Measurements from ENCODE around the gene SOST.

SOST gene

GRCh38 chr17:43774304-43775250 lies 16.0 kb upstream of the SOST start:
- no peak overlapping the region for H3K4me3 ChIP-seq (ENCODE audit: control insufficient read depth in 1 of 7, extremely low read depth in 1 of 7, insufficient read depth in 4 of 7, low read depth in 2 of 7, low read length in 6 of 7)
- peak in 1 of 3 donors; percentile 26 for DNase-seq
- peaks cover 8 to 59% (median 25%) of the 10 kb centered on the region in 4 experiments for H3K36me3 ChIP-seq (ENCODE audit: control insufficient read depth in 4 of 4, insufficient read depth in 4 of 4, low read length in 3 of 4)
- no peaks in the 10 kb centered on the region for H3K9me3 ChIP-seq (ENCODE audit: control extremely low read depth in 1 of 5, control insufficient read depth in 4 of 5, insufficient read depth in 2 of 5, low read depth in 1 of 5, low read length in 4 of 5)
- ChIA-PET CTCF (interaction anchor here (0.5 to 1.5 kb wide), 10 partner anchors 8 to 315 kb away, joined by 3 to 8 read pairs (median 3); partner anchors contain the start of gene CD300LG), POLR2A (interaction anchor here (0.7 kb wide), 1 partner anchor 14 kb away, joined by 3 read pairs; no protein-coding TSS in a partner anchor)
- H3K4me1 ChIP-seq (ENCODE audit: control extremely low read depth in 1 of 4, control insufficient read depth in 4 of 4, insufficient read depth in 4 of 4, low read length in 3 of 4) = peaks cover 18 to 85% (median 77%) of the 10 kb centered on the region in 4 experiments
- no peak overlapping the region for H3K27ac ChIP-seq (ENCODE audit: insufficient read depth in 1 of 2, low read depth in 1 of 2, low read length in 2 of 2, poor library complexity in 1 of 2, severe bottlenecking in 2 of 2)
- H3K27me3 ChIP-seq (replicated peaks in 2 of 5; ENCODE audit: control insufficient read depth in 4 of 5, insufficient read depth in 5 of 5, low read length in 4 of 5) = no peaks in the 10 kb centered on the region
- WGBS (ENCODE audit: insufficient coverage) = 93% methylated on average over 15 of the region's 16 CpGs

DNA sequence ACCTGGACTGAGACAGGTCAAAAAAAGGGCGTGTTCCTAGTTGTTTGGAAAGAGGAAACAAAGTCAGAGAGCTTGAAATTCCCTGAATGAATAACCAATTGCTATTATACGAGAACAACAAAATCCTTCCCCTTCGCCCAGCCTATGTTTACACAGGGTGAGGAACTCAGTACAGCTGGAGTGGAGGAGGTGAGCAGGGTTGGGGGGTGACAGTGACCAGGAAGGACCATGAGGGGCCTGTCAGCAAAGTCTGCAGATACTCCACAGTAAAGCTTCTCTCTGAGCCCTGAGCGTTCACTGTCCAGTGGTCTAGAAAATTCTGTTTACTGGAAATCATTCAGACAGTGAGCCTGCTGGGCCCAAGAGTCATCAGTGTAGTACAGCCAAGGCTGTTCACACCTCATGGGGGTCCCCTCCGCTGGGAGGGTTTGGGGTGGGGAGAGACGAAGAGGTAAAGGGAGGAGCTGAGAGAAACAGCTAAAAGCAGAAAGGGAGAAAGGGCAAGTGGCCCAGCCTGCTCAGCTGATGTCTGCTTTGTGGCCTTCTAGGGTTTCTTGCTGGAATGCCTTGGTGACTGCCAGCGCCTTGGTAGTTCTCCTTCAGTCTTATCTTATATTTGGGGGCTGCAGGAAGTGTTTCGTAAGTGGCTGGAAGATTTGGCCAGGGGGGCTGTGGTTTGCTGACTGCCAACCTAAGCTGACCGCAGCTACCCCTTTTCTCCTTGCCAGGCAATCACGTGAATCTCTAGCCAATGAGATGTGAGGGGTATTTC lies 14.5 kb upstream of the SOST start:
- no peaks in the 10 kb centered on the region for H3K9me3 ChIP-seq (ENCODE audit: control extremely low read depth in 1 of 5, control insufficient read depth in 4 of 5, insufficient read depth in 2 of 5, low read depth in 1 of 5, low read length in 4 of 5)
- POLR2A ChIA-PET = interaction anchor here (0.8 kb wide), 1 partner anchor 14 kb away, joined by 3 read pairs; no protein-coding TSS in a partner anchor
- no peaks in the 10 kb centered on the region for H3K27me3 ChIP-seq (replicated peaks in 2 of 5; ENCODE audit: control insufficient read depth in 4 of 5, insufficient read depth in 5 of 5, low read length in 4 of 5)
- H3K4me1 ChIP-seq (ENCODE audit: control extremely low read depth in 1 of 4, control insufficient read depth in 4 of 4, insufficient read depth in 4 of 4, low read length in 3 of 4) = peaks cover 18 to 91% (median 83%) of the 10 kb centered on the region in 4 experiments
- peak; percentile 96 to 99 (median 99) for DNase-seq
- peaks cover 8 to 72% (median 32%) of the 10 kb centered on the region in 4 experiments for H3K36me3 ChIP-seq (ENCODE audit: control insufficient read depth in 4 of 4, insufficient read depth in 4 of 4, low read length in 3 of 4)
- CTCF ChIA-PET = interaction anchor here (0.7 to 4.9 kb wide), 7 partner anchors 9 to 197 kb away, joined by 3 to 25 read pairs (median 4); no protein-coding TSS in a partner anchor
- 3% methylated on average over 4 of the region's 10 CpGs for WGBS (ENCODE audit: insufficient coverage)
- peak overlapping the region in 4 of 7 experiments; percentile 21 to 39 (median 28) for H3K4me3 ChIP-seq (ENCODE audit: control insufficient read depth in 1 of 7, extremely low read depth in 1 of 7, insufficient read depth in 4 of 7, low read depth in 2 of 7, low read length in 6 of 7)
- H3K27ac ChIP-seq (ENCODE audit: insufficient read depth in 1 of 2, low read depth in 1 of 2, low read length in 2 of 2, poor library complexity in 1 of 2, severe bottlenecking in 2 of 2) = peak overlapping the region; percentile 41 to 55

DNA sequence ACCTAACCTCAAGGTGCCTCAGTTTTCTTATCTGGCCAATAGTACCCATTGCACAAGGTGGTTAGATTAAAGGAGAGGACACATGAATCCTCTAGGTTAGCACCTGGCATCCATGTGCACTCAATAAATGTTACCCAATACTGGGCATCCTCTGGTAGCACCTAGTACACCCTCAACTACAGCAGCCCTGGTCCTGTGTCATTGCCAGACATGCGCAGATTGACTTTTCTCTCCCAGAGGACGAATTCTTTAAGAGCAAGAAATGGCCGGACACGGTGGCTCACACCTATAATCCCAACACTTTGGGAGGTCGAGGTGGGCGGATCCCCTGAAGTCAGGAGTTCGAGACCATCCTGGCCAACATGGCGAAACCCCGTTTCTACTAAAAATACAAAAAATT lies 12.9 kb upstream of the SOST start:
- Histone ChIP-seq H3K36me3 (ENCODE audit: control insufficient read depth in 4 of 4, insufficient read depth in 4 of 4, low read length in 3 of 4) (peaks cover 8 to 78% (median 29%) of the 10 kb centered on the region in 4 experiments), H3K27ac (ENCODE audit: insufficient read depth in 1 of 2, low read depth in 1 of 2, low read length in 2 of 2, poor library complexity in 1 of 2, severe bottlenecking in 2 of 2) (no peak overlapping the region), H3K27me3 (replicated peaks in 2 of 5; ENCODE audit: control insufficient read depth in 4 of 5, insufficient read depth in 5 of 5, low read length in 4 of 5) (no peaks in the 10 kb centered on the region), H3K9me3 (ENCODE audit: control extremely low read depth in 1 of 5, control insufficient read depth in 4 of 5, insufficient read depth in 2 of 5, low read depth in 1 of 5, low read length in 4 of 5) (no peaks in the 10 kb centered on the region), H3K4me1 (ENCODE audit: control extremely low read depth in 1 of 4, control insufficient read depth in 4 of 4, insufficient read depth in 4 of 4, low read length in 3 of 4) (peaks cover 24 to 93% (median 85%) of the 10 kb centered on the region in 4 experiments), H3K4me3 (ENCODE audit: control insufficient read depth in 1 of 7, extremely low read depth in 1 of 7, insufficient read depth in 4 of 7, low read depth in 2 of 7, low read length in 6 of 7) (no peak overlapping the region)
- DNase-seq = no peak
- ChIA-PET POLR2A (no interaction called here), CTCF (interaction anchor here (4.9 kb wide), 1 partner anchor 10 kb away, joined by 25 read pairs; no protein-coding TSS in a partner anchor)
- WGBS (ENCODE audit: insufficient coverage) = 100% methylated on average over 7 of the region's 9 CpGs

DNA sequence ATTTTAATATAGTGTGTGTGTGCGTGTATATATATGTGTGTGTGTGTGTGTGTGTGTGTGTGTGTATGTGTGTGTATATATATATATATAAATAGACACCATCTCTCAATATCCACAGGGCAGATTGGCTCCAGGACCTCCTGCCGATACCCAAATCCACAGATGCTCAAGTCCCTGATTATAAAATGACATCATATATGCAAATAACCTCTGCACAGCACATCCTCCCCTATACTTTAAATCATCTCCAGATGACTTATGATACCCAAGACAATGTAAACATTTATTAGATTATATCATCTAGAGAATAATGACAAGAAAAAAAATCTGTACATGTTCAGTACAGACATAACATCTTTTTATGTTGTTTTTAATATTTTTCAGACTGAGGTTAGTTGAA lies 12.4 kb upstream of the SOST start:
- WGBS (ENCODE audit: insufficient coverage) = no CpG with 5 or more reads among the region's 2 CpGs
- no peak for DNase-seq
- H3K4me1 ChIP-seq (ENCODE audit: control extremely low read depth in 1 of 4, control insufficient read depth in 4 of 4, insufficient read depth in 4 of 4, low read length in 3 of 4) = peaks cover 24 to 89% (median 81%) of the 10 kb centered on the region in 4 experiments
- no peak overlapping the region for H3K27ac ChIP-seq (ENCODE audit: insufficient read depth in 1 of 2, low read depth in 1 of 2, low read length in 2 of 2, poor library complexity in 1 of 2, severe bottlenecking in 2 of 2)
- POLR2A ChIA-PET = no interaction called here
- H3K27me3 ChIP-seq (replicated peaks in 2 of 5; ENCODE audit: control insufficient read depth in 4 of 5, insufficient read depth in 5 of 5, low read length in 4 of 5) = no peaks in the 10 kb centered on the region
- H3K9me3 ChIP-seq (ENCODE audit: control extremely low read depth in 1 of 5, control insufficient read depth in 4 of 5, insufficient read depth in 2 of 5, low read depth in 1 of 5, low read length in 4 of 5) = no peaks in the 10 kb centered on the region
- H3K36me3 ChIP-seq (ENCODE audit: control insufficient read depth in 4 of 4, insufficient read depth in 4 of 4, low read length in 3 of 4) = peaks cover 8 to 79% (median 28%) of the 10 kb centered on the region in 4 experiments
- CTCF ChIA-PET = interaction anchor here (4.9 to 20.0 kb wide), 2 partner anchors 10 to 74 kb away, joined by 25 to 555 read pairs; no protein-coding TSS in a partner anchor
- H3K4me3 ChIP-seq (ENCODE audit: control insufficient read depth in 1 of 7, extremely low read depth in 1 of 7, insufficient read depth in 4 of 7, low read depth in 2 of 7, low read length in 6 of 7) = no peak overlapping the region

DNA sequence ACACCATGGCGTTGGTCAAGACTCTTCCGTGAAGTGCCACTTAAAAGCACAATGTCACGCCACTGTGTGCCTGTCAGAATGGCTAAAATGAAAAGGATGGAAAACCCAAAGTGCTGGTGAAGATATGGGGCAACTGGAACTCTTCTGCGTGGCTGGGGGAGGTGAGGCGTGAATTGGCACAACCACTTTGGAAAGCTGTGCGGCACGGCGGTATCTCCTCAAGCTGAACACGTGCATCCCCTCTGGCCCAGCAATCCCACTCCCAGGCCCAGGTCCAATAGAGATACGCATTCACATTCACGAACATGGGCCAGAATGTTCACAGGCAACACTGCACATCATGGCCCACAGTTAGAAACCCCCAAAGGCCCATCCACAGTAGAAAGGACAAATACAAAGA lies 11.3 kb upstream of the SOST start:
- ChIA-PET CTCF (interaction anchor here (0.9 to 20.0 kb wide), 4 partner anchors 9 to 193 kb away, joined by 3 to 555 read pairs (median 14); no protein-coding TSS in a partner anchor), POLR2A (no interaction called here)
- Histone ChIP-seq H3K4me3 (ENCODE audit: control insufficient read depth in 1 of 7, extremely low read depth in 1 of 7, insufficient read depth in 4 of 7, low read depth in 2 of 7, low read length in 6 of 7) (no peak overlapping the region), H3K4me1 (ENCODE audit: control extremely low read depth in 1 of 4, control insufficient read depth in 4 of 4, insufficient read depth in 4 of 4, low read length in 3 of 4) (peaks cover 22 to 79% (median 73%) of the 10 kb centered on the region in 4 experiments), H3K36me3 (ENCODE audit: control insufficient read depth in 4 of 4, insufficient read depth in 4 of 4, low read length in 3 of 4) (peaks cover 4 to 78% (median 30%) of the 10 kb centered on the region in 4 experiments), H3K27ac (ENCODE audit: insufficient read depth in 1 of 2, low read depth in 1 of 2, low read length in 2 of 2, poor library complexity in 1 of 2, severe bottlenecking in 2 of 2) (no peak overlapping the region), H3K27me3 (replicated peaks in 2 of 5; ENCODE audit: control insufficient read depth in 4 of 5, insufficient read depth in 5 of 5, low read length in 4 of 5) (no peaks in the 10 kb centered on the region), H3K9me3 (ENCODE audit: control extremely low read depth in 1 of 5, control insufficient read depth in 4 of 5, insufficient read depth in 2 of 5, low read depth in 1 of 5, low read length in 4 of 5) (no peaks in the 10 kb centered on the region)
- 98% methylated on average over 11 of the region's 11 CpGs for WGBS (ENCODE audit: insufficient coverage)
- no peak for DNase-seq

DNA sequence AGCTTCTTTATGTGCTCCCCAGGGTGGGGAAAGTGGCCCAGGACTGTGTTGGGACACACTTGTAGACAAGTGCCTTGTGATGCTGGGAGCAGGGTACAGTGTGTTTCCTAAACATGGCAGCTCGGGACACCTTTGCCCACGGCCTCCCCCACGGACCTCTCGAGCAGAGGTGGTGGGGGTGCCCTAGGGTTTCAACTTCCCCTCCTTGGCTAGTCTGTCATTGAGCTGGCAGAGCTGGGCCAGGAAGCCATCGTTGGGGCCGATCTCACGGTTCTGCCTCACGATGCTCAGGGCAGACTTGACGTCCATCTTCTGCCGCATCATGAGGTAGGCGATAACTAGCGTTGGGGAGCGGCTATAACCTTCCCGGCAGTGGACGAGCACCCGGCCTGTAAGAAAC lies 10.8 kb upstream of the SOST start:
- no peaks in the 10 kb centered on the region for H3K27me3 ChIP-seq (replicated peaks in 2 of 5; ENCODE audit: control insufficient read depth in 4 of 5, insufficient read depth in 5 of 5, low read length in 4 of 5)
- no peak for DNase-seq
- peaks cover 2 to 73% (median 28%) of the 10 kb centered on the region in 4 experiments for H3K36me3 ChIP-seq (ENCODE audit: control insufficient read depth in 4 of 4, insufficient read depth in 4 of 4, low read length in 3 of 4)
- H3K4me3 ChIP-seq (ENCODE audit: control insufficient read depth in 1 of 7, extremely low read depth in 1 of 7, insufficient read depth in 4 of 7, low read depth in 2 of 7, low read length in 6 of 7) = no peak overlapping the region
- ChIA-PET CTCF (interaction anchor here (0.9 to 20.0 kb wide), 4 partner anchors 8 to 193 kb away, joined by 3 to 555 read pairs (median 14); no protein-coding TSS in a partner anchor), POLR2A (no interaction called here)
- no peak overlapping the region for H3K27ac ChIP-seq (ENCODE audit: insufficient read depth in 1 of 2, low read depth in 1 of 2, low read length in 2 of 2, poor library complexity in 1 of 2, severe bottlenecking in 2 of 2)
- H3K9me3 ChIP-seq (ENCODE audit: control extremely low read depth in 1 of 5, control insufficient read depth in 4 of 5, insufficient read depth in 2 of 5, low read depth in 1 of 5, low read length in 4 of 5) = no peaks in the 10 kb centered on the region
- 93% methylated on average over 15 of the region's 16 CpGs for WGBS (ENCODE audit: insufficient coverage)
- H3K4me1 ChIP-seq (ENCODE audit: control extremely low read depth in 1 of 4, control insufficient read depth in 4 of 4, insufficient read depth in 4 of 4, low read length in 3 of 4) = peaks cover 20 to 77% (median 69%) of the 10 kb centered on the region in 4 experiments
